H9 (cell line): Measurements from ENCODE around the gene BICD2. TPM values are rescaled to one million over a fixed set of nuclear protein-coding genes. Genes with fewer than 3 reads are reported as not detected.

Experiments
- DNase-seq: peaks from one replicate; pipeline ENCODE4 v3.0.0-alpha.2; 2017
- H2AFZ ChIP-seq: one replicate; pipeline ENCODE4 v1.6.1; 2013; ENCODE audit warnings: mild to moderate bottlenecking, low read length, control low read depth, moderate library complexity
- H2AK5ac ChIP-seq: 2 replicates; pipeline ENCODE4 v1.6.1; 2013; ENCODE audit warnings: low read length, control low read depth, mixed read lengths; ENCODE audit not compliant: insufficient read length
- H2BK120ac ChIP-seq: one replicate; pipeline ENCODE4 v1.6.1; 2013; ENCODE audit warnings: low read depth, mild to moderate bottlenecking, low read length, control low read depth, inconsistent platforms; ENCODE audit not compliant: poor library complexity, severe bottlenecking
- H2BK12ac ChIP-seq: 2 replicates; pipeline ENCODE4 v1.6.1; 2013; ENCODE audit warnings: low read length, control low read depth, mixed read lengths, low read depth; ENCODE audit not compliant: insufficient read length
- H2BK15ac ChIP-seq: 2 replicates; pipeline ENCODE4 v1.6.1; 2013; ENCODE audit warnings: low read depth, low read length, control low read depth
- H2BK20ac ChIP-seq: one replicate; pipeline ENCODE4 v1.6.1; 2013; ENCODE audit warnings: low read depth, mild to moderate bottlenecking, low read length, control low read depth, inconsistent platforms; ENCODE audit not compliant: poor library complexity, severe bottlenecking
- H2BK5ac ChIP-seq: 2 replicates; pipeline ENCODE4 v1.6.1; 2013; ENCODE audit warnings: low read length, control low read depth, mixed read lengths; ENCODE audit not compliant: insufficient read length
- H3K14ac ChIP-seq: 2 replicates; pipeline ENCODE4 v1.6.1; 2013; ENCODE audit warnings: low read length, control low read depth; ENCODE audit not compliant: insufficient read depth
- H3K18ac ChIP-seq: 2 replicates; pipeline ENCODE4 v1.6.1; 2013; ENCODE audit warnings: low read depth, mild to moderate bottlenecking, mixed read lengths, low read length, control low read depth; ENCODE audit not compliant: insufficient read length
- H3K23ac ChIP-seq: 2 replicates; pipeline ENCODE4 v1.6.1; 2013; ENCODE audit warnings: low read length, control low read depth, mixed read lengths, low read depth; ENCODE audit not compliant: insufficient read length
- H3K23me2 ChIP-seq: 2 replicates; pipeline ENCODE4 v1.6.1; 2013; ENCODE audit warnings: low read depth, mild to moderate bottlenecking, mixed read lengths, low read length, control low read depth; ENCODE audit not compliant: insufficient read length, poor library complexity, severe bottlenecking
- H3K27ac ChIP-seq: 2 replicates; pipeline ENCODE4 v1.5.1; 2013; ENCODE audit warnings: low read length, control low read depth, mixed read lengths, low read depth; ENCODE audit not compliant: insufficient read length
- H3K27me3 ChIP-seq: 2 replicates; pipeline ENCODE4 v1.6.1; 2013; ENCODE audit warnings: low read length, control low read depth, inconsistent platforms; ENCODE audit not compliant: insufficient read depth
- H3K4ac ChIP-seq: 2 replicates; pipeline ENCODE4 v1.6.1; 2013; ENCODE audit warnings: low read depth, mild to moderate bottlenecking, control low read depth, inconsistent platforms, low read length, moderate library complexity
- H3K4me1 ChIP-seq: 2 replicates; pipeline ENCODE4 v1.6.1; 2013; ENCODE audit warnings: low read length, control low read depth, inconsistent platforms; ENCODE audit not compliant: insufficient read depth
- H3K4me2 ChIP-seq: 2 replicates; pipeline ENCODE4 v1.6.1; 2013; ENCODE audit warnings: low read length, control low read depth, mixed read lengths; ENCODE audit not compliant: insufficient read length, insufficient read depth
- H3K56ac ChIP-seq: 2 replicates; pipeline ENCODE4 v1.6.1; 2013; ENCODE audit warnings: low read depth, mild to moderate bottlenecking, mixed read lengths, low read length, control low read depth; ENCODE audit not compliant: insufficient read length
- H3K79me1 ChIP-seq: 2 replicates; pipeline ENCODE4 v1.6.1; 2013; ENCODE audit warnings: low read depth, mild to moderate bottlenecking, moderate library complexity, low read length, control low read depth, inconsistent platforms; ENCODE audit not compliant: insufficient read depth, poor library complexity, severe bottlenecking
- H3K79me2 ChIP-seq: 2 replicates; pipeline ENCODE4 v1.6.1; 2013; ENCODE audit warnings: low read length, control low read depth, inconsistent platforms; ENCODE audit not compliant: insufficient read depth
- H3K9ac ChIP-seq: 2 replicates; pipeline ENCODE4 v1.6.1; 2013; ENCODE audit warnings: low read length, control low read depth, mixed read lengths; ENCODE audit not compliant: insufficient read length; ENCODE audit errors: extremely low read depth
- H3K9me3 ChIP-seq: one replicate; pipeline ENCODE4 v1.6.1; 2013; ENCODE audit warnings: low read depth, low read length, inconsistent platforms; ENCODE audit not compliant: control insufficient read depth
- H3T11ph ChIP-seq: one replicate; pipeline ENCODE4 v1.6.1; 2013; ENCODE audit warnings: mild to moderate bottlenecking, low read length, control low read depth, inconsistent platforms
- H4K20me1 ChIP-seq: one replicate; pipeline ENCODE4 v1.6.1; 2013; ENCODE audit not compliant: control insufficient read depth, insufficient read length, insufficient read depth
- H4K5ac ChIP-seq: 2 replicates; pipeline ENCODE4 v1.6.1; 2013; ENCODE audit warnings: low read depth, mild to moderate bottlenecking, mixed read lengths, low read length, control low read depth; ENCODE audit not compliant: insufficient read length
- H4K8ac ChIP-seq: replicated peaks from 2 replicates; pipeline ENCODE4 v1.6.1; 2013; ENCODE audit warnings: low read length, control low read depth, mixed read lengths, low read depth; ENCODE audit not compliant: insufficient read length
- H4K91ac ChIP-seq: 2 replicates; pipeline ENCODE4 v1.6.1; 2013; ENCODE audit warnings: low read depth, mild to moderate bottlenecking, moderate library complexity, mixed read lengths, low read length, control low read depth; ENCODE audit not compliant: insufficient read length
- H3K27ac Mint-ChIP-seq, 3 experiments: 2 replicates in 2 of 3; 3 replicates in 1 of 3; pipeline ENCODE4 v1.8.0; 2020 to 2021; ENCODE audit warnings: mixed read lengths in 3 of 3, mild to moderate bottlenecking in 1 of 3, moderate library complexity in 1 of 3
- H3K27me3 Mint-ChIP-seq: 2 replicates; pipeline ENCODE4 v1.8.0; 2021; ENCODE audit warnings: low read depth, mild to moderate bottlenecking, moderate library complexity, mixed read lengths
- H3K36me3 Mint-ChIP-seq, 3 experiments: 2 replicates in 2 of 3; 3 replicates in 1 of 3; pipeline ENCODE4 v1.8.0; 2020 to 2021; ENCODE audit warnings: low read depth in 3 of 3, mixed read lengths in 3 of 3; ENCODE audit not compliant: insufficient read depth in 1 of 3
- H3K4me1 Mint-ChIP-seq, 2 experiments: 2 replicates each; pipeline ENCODE4 v1.8.0; 2020; ENCODE audit warnings: mixed read lengths in 2 of 2
- H3K4me3 Mint-ChIP-seq, 2 experiments: 2 replicates in 1 of 2; 3 replicates in 1 of 2; pipeline ENCODE4 v1.8.0; 2020 to 2021; ENCODE audit warnings: mild to moderate bottlenecking in 2 of 2, mixed read lengths in 2 of 2, moderate library complexity in 1 of 2
- H3K9me3 Mint-ChIP-seq, 2 experiments: 2 replicates in 1 of 2; 3 replicates in 1 of 2; pipeline ENCODE4 v1.8.0; 2020; ENCODE audit warnings: mild to moderate bottlenecking in 2 of 2, mixed read lengths in 2 of 2, moderate library complexity in 1 of 2
- CTCF ChIP-seq: fragments of 200-600 bp; sonication (generic); conservative IDR thresholded peaks from 3 replicates; pipeline ENCODE4 v1.8.0; 2021; ENCODE audit warnings: antibody characterized with exemption, mild to moderate bottlenecking
- WGBS: extraction: QIAGEN DNeasy Blood & Tissue Kit; methylation state at CpG from one replicate; pipeline ENCODE4 v1.1.7; 2013; ENCODE audit warnings: missing lambda C conversion rate, low lambda C conversion rate, mixed read lengths; ENCODE audit not compliant: insufficient read length; ENCODE audit errors: extremely low coverage; 5-methylcytosine and 5-hydroxymethylcytosine counted together
- total RNA-seq: library from RNA; stranded (reverse); gene quantifications from 2 replicates; pipeline ENCODE4 v1.2.1, GENCODE V29; 2021

The BICD2 gene
- total RNA-seq, 1 experiment from 2014 or later, result 22.3 TPM

- H3K9me3 ChIP-seq, result no peaks in the 10 kb centered on the region
- no peak overlapping the region for H4K5ac ChIP-seq
- WGBS, result no CpG with 5 or more reads among the region's 29 CpGs
- H2BK120ac ChIP-seq, result no peak overlapping the region
- no peak overlapping the region for H3K27ac ChIP-seq
- no peak overlapping the region for H3T11ph ChIP-seq
- no peaks in the 10 kb centered on the region for H3K9me3 Mint-ChIP-seq
- H2AFZ ChIP-seq, result no peak overlapping the region
- H3K4me2 ChIP-seq, result peak overlapping the region; percentile 86
- peaks cover 5% of the 10 kb centered on the region for H3K23me2 ChIP-seq
- H3K27me3 Mint-ChIP-seq, result no peaks in the 10 kb centered on the region
- no peaks in the 10 kb centered on the region for H3K79me1 ChIP-seq
- H3K79me2 ChIP-seq, result peaks cover 7% of the 10 kb centered on the region; the same call in 1 of the 2 replicates
- peak overlapping the region; percentile 14 for H3K9ac ChIP-seq
- no peak for DNase-seq
- no peak overlapping the region for H3K4ac ChIP-seq
- H3K18ac ChIP-seq, result peak overlapping the region; percentile 38
- H3K27me3 ChIP-seq, result no peaks in the 10 kb centered on the region
- H2AK5ac ChIP-seq, result no peak overlapping the region
- no peak overlapping the region for H2BK12ac ChIP-seq
- H4K20me1 ChIP-seq, result no peaks in the 10 kb centered on the region
- H3K23ac ChIP-seq, result no peak overlapping the region
- H4K8ac ChIP-seq, result no peak overlapping the region
- peaks cover 12 to 19% of the 10 kb centered on the region in 2 experiments for H3K4me1 Mint-ChIP-seq
- H2BK20ac ChIP-seq, result no peak overlapping the region
- H3K4me1 ChIP-seq, result peaks cover 11% of the 10 kb centered on the region; the same call in 1 of the 2 replicates
- H3K14ac ChIP-seq, result peak overlapping the region; percentile 29; the same call in 1 of the 2 replicates
- peak overlapping the region; percentile 94 to 97 for H3K4me3 Mint-ChIP-seq
- H2BK15ac ChIP-seq, result no peak overlapping the region
- TF ChIP-seq CTCF, result no peak
- H4K91ac ChIP-seq, result no peak overlapping the region
- peaks cover 0 to 12% (median 0%) of the 10 kb centered on the region in 3 experiments; a peak in 5 of 7 replicates for H3K36me3 Mint-ChIP-seq
- H3K56ac ChIP-seq, result no peak overlapping the region
- H3K27ac Mint-ChIP-seq, result peak overlapping the region in 2 of 3 experiments; percentile 5 to 75; a peak in 2 of 7 replicates
- H2BK5ac ChIP-seq, result no peak overlapping the region
Measured at GRCh38 chr9:92669527-92669889, 95.1 kb downstream of the BICD2 start.
